Uterus (tissue), 4 donors: Measurements from ENCODE around the gene ABHD16A. TPM values are rescaled to one million over a fixed set of nuclear protein-coding genes. Genes with fewer than 3 reads are reported as not detected.
A peak's percentile ranks its signal among the peaks of the same experiment; 100 is the strongest.

Experiments
- DNase-seq, 2 donors: peaks; one replicate each; pipeline ENCODE4 v3.0.0-alpha.2; 2019 to 2020
- H3K27ac ChIP-seq, 2 donors: fragments of 200-600 bp; sonication (generic); 1 replicate in 1 of 2; 2 replicates in 1 of 2; pipeline ENCODE4 v1.5.1; 2016 to 2018
- H3K27me3 ChIP-seq, 2 donors: fragments of 200-600 bp; sonication (generic); one replicate each; pipeline ENCODE4 v1.5.1; 2018 to 2019; ENCODE audit warnings: control low read depth in 1 of 2
- H3K36me3 ChIP-seq, 2 donors: fragments of 200-600 bp; sonication (generic); one replicate each; pipeline ENCODE4 v1.5.1; 2019; ENCODE audit warnings: control low read depth in 1 of 2
- H3K4me1 ChIP-seq, 2 donors: fragments of 200-600 bp; sonication (generic); one replicate each; pipeline ENCODE4 v1.5.1; 2018 to 2019; ENCODE audit warnings: control low read depth in 1 of 2
- H3K4me3 ChIP-seq, 2 donors: fragments of 200-600 bp; sonication (generic); 1 replicate in 1 of 2; 2 replicates in 1 of 2; pipeline ENCODE4 v1.5.1; 2018 to 2019; ENCODE audit warnings: mild to moderate bottlenecking in 1 of 2
- H3K9me3 ChIP-seq, 2 donors: fragments of 200-600 bp; sonication (generic); one replicate each; pipeline ENCODE4 v1.5.1; 2019; ENCODE audit warnings: control low read depth in 1 of 2
- POLR2A ChIP-seq, 2 donors: fragments of 450-650 bp; IDR thresholded peaks; one replicate each; pipeline ENCODE4 v1.6.1; 2016; ENCODE audit warnings: antibody characterized with exemption in 2 of 2, mild to moderate bottlenecking in 1 of 2, moderate library complexity in 1 of 2
- intact Hi-C: fragments of 100-400 bp; cut with DNase I; formaldehyde crosslinking; loops from one replicate; pipeline ENCODE4 v1.15.1; 2023; ENCODE audit warnings: low total_unique reads
- total RNA-seq, 4 donors: library from RNA; depleted of rRNA in 3 of 4; stranded (reverse); fragments of >200 nt in 3 of 4; gene quantifications; one replicate each; pipeline versions ENCODE4 v1.1.0 to v1.2.4, GENCODE V29; 2014 to 2023
- TF ChIP-seq, protein P1 (sequence below), 4 experiments: fragments of 200-600 bp in 2 of 4; fragments of 450-650 bp in 2 of 4; sonication (generic) in 2 of 4; IDR thresholded peaks; one replicate each; pipeline ENCODE4 v1.5.1; 2016 to 2019; ENCODE audit warnings: antibody characterized with exemption in 4 of 4, mild to moderate bottlenecking in 2 of 4, moderate library complexity in 1 of 4
- donor health status: DM: yes; HTN: yes; CAD: no.

ABHD16A gene
- total RNA-seq, 4 donors from 2014 or later = 25.9 to 50.9 (median 37.9) TPM

DNA sequence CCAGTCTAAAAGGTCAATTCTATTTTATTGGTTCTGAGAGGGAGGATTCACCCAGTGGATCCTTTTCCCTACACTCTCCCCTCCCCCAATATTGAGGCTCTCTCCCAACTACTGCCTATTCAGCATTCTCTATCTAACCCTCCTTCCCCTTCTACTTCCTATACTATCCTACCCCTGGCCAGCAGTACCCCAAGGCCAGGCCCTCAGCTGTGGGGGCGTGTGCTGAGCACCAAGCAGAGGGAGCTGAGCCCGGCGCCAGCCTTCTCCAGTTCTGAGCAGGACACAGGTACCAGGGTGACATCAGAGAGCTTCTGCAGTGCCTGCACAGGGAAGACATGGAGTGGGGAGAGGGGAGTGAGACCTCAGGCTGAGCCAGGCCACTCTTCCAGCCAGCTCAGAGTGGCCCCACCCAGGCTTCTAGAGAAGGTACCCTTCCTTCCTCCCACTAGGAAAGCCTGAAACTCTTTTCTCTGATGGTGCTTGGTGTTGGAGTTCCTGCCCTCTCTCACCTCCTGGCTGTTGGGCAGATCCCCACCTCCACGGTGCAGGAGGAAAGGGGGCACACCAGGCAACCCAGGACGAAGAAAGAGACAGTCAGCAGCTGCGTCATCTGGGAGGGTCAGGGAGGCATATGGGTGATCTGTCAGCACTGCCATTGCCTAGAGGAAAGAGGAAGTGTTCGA, 24.1 kb upstream of the ABHD16A start:
- DNase-seq = no peak
- TF ChIP-seq, protein P1, sequence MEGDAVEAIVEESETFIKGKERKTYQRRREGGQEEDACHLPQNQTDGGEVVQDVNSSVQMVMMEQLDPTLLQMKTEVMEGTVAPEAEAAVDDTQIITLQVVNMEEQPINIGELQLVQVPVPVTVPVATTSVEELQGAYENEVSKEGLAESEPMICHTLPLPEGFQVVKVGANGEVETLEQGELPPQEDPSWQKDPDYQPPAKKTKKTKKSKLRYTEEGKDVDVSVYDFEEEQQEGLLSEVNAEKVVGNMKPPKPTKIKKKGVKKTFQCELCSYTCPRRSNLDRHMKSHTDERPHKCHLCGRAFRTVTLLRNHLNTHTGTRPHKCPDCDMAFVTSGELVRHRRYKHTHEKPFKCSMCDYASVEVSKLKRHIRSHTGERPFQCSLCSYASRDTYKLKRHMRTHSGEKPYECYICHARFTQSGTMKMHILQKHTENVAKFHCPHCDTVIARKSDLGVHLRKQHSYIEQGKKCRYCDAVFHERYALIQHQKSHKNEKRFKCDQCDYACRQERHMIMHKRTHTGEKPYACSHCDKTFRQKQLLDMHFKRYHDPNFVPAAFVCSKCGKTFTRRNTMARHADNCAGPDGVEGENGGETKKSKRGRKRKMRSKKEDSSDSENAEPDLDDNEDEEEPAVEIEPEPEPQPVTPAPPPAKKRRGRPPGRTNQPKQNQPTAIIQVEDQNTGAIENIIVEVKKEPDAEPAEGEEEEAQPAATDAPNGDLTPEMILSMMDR (IDR thresholded peaks at IDR 0.05) = no peak
- no peak for TF ChIP-seq POLR2A (IDR thresholded peaks at IDR 0.05)
- H3K27ac ChIP-seq = peak overlapping the region; percentile 93 to 100
- intact Hi-C loops = no loop called here
- no peaks in the 10 kb centered on the region for H3K36me3 ChIP-seq
- H3K27me3 ChIP-seq = no peaks in the 10 kb centered on the region
- no peak overlapping the region for H3K4me3 ChIP-seq
- no peaks in the 10 kb centered on the region for H3K9me3 ChIP-seq
- peaks cover 4 to 6% of the 10 kb centered on the region in 2 donors for H3K4me1 ChIP-seq

DNA sequence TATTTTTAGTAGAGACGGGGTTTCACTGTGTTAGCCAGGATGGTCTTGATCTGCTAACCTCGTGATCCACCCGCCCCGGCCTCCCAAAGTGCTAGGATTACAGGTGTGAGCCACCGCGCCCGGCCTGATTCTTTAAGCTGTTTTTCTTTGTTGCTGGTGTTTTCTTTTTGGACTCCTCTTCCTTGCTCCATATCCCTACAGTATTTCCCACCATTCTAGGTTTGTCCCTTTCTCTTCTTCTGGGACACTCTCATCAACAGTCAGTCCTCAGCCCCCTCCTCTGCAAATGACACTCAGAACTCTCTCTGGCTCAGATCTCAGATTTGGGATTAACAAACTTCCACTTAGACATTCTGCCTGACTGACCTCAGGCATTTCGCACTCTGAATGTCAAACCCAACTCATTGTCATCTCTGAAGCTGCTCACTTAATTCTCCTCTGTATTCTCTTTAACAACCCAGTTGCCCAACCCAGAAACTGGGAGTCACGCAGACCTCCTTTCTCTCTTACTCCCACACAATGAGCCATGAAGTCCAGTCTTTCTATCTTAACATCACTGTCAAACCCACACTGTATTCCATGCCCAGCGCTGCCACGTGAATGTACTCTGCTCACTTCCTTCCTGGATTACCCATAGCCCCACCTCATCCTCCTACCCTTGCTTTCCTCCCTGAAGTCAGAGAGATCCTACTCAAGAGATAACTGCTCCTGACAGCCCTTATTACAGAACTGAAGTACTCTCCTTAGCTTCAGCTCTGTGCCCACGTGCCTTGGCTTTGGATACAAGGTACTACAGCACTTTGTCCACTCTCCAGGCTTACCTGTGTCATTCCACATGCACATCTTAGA, 22.6 kb upstream of the ABHD16A start:
- Histone ChIP-seq H3K36me3 (no peaks in the 10 kb centered on the region), H3K4me3 (no peak overlapping the region), H3K4me1 (peaks cover 4 to 6% of the 10 kb centered on the region in 2 donors), H3K27ac (peak overlapping the region in 1 of 2 donors; percentile 93), H3K27me3 (no peaks in the 10 kb centered on the region), H3K9me3 (no peaks in the 10 kb centered on the region)
- intact Hi-C loops = no loop called here
- DNase-seq = no peak
- TF ChIP-seq POLR2A (IDR thresholded peaks at IDR 0.05) = no peak
- TF ChIP-seq, protein P1 (IDR thresholded peaks at IDR 0.05) = no peak

DNA sequence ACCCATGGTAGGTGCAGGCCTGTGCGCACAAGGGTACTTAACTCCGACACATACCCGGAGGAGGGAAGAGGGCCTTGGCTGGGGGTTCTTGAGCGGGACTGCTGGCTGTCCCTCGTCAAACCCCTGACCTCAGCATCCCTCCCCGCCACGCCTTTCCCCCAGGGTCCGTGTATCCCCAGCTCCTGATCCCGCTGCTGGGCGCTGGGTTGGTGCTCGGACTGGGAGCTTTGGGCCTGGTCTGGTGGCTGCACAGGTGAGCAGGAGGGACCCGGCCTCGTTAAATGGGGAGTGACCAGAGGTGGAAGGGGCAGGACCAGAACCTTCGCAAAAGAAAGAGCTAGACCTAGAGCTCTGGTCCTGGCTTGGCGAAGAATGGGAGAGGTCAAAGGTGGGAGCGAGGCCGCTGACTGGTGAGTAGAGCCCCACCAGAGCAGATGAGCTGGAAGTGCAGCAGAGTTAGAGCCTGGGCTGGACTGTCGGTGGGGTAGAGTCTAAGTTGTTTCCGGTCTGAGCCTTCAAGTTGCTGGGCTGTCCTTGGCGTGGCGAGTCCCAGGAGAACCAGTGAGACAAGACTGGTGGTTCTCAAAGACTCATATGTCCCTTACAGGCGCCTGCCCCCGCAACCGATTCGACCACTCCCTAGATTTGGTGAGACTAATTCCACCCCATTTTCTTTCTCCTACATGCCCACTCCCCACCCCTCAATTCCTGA, 21.0 kb upstream of the ABHD16A start:
- Histone ChIP-seq H3K36me3 (no peaks in the 10 kb centered on the region), H3K4me1 (peaks cover 4 to 6% of the 10 kb centered on the region in 2 donors), H3K9me3 (no peaks in the 10 kb centered on the region), H3K4me3 (no peak overlapping the region), H3K27me3 (no peaks in the 10 kb centered on the region), H3K27ac (no peak overlapping the region)
- intact Hi-C loops = no loop called here
- TF ChIP-seq, protein P1 (IDR thresholded peaks at IDR 0.05) = no peak
- TF ChIP-seq POLR2A (IDR thresholded peaks at IDR 0.05) = no peak
- DNase-seq = no peak

DNA sequence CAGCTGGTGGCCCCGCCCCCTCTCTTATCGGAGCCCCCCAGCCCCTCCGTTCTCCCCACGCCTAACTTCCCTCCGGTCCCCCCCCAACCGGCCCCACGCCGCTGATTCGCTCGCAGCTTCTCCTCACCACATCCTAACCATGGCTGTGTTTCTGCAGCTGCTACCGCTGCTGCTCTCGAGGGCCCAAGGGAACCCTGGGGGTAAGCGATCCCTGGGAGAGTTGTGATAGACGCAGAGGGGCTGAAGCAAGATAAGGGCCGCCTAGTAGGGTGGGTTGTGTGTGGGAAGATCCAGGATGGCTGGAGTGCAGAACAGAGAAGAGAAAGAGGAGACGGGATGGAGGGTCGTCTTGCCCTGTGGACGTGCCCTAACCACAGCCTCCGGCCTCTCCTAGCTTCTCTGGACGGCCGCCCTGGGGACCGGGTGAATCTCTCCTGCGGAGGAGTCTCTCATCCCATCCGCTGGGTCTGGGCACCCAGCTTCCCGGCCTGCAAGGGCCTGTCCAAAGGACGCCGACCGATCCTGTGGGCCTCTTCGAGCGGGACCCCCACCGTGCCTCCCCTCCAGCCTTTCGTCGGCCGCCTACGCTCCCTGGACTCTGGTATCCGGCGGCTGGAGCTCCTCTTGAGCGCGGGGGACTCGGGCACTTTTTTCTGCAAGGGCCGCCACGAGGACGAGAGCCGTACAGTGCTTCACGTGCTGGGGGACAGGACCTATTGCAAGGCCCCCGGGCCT, 20.3 kb upstream of the ABHD16A start, which contains the start of gene MPIG6B:
Gene MPIG6B (plus strand): TSS at position 129 of the 735 bp plus-strand sequence. CDS start 11 bp downstream, at position 140.
- intact Hi-C loops = no loop called here
- no peak within 1 kb of the TSS for H3K27ac ChIP-seq
- H3K9me3 ChIP-seq = no peaks in the 10 kb centered on the region
- no peak within 1 kb of the TSS for H3K4me3 ChIP-seq
- DNase-seq = no peak
- no peaks in the 10 kb centered on the region for H3K36me3 ChIP-seq
- no peak for TF ChIP-seq POLR2A (IDR thresholded peaks at IDR 0.05)
- TF ChIP-seq, protein P1 (IDR thresholded peaks at IDR 0.05) = no peak
- no peaks in the 10 kb centered on the region for H3K27me3 ChIP-seq
- H3K4me1 ChIP-seq = peaks cover 4 to 5% of the 10 kb centered on the region in 2 donors
